BJ (cell line): ENCODE results near the gene C22orf23. TPM values are rescaled to one million over a fixed set of nuclear protein-coding genes. Genes with fewer than 3 reads are reported as not detected.
"Not testable (repeated sequence)": the region's sequence is repeated elsewhere in the genome, so short reads cannot be mapped to it uniquely, and the experiment has no call there.

Source experiments
- CTCF ChIA-PET: fragments of 350-600 bp; formaldehyde crosslinking; extraction: SDS; loops from one replicate; lab custom pipeline; 2021; ENCODE audit warnings: antibody characterized with exemption, inconsistent platforms; lab: Yijun Ruan, JAX
- POLR2A ChIA-PET: fragments of 300-600 bp; sonication (Branson Sonifier 250); formaldehyde crosslinking; extraction: SDS; loops from one replicate; lab custom pipeline; 2021; ENCODE audit warnings: antibody characterized with exemption; lab: Charles Lee
- DNase-seq: peaks from one replicate; pipeline ENCODE4 v3.0.0-alpha.2; 2011; ENCODE audit warnings: low read depth
- H3K27me3 ChIP-seq: 2 replicates; pipeline ENCODE4 v1.6.0; 2011; ENCODE audit warnings: low read length; ENCODE audit not compliant: control insufficient read depth, insufficient read depth
- H3K36me3 ChIP-seq: 2 replicates; pipeline ENCODE4 v1.5.1; 2011; ENCODE audit warnings: low read length; ENCODE audit not compliant: control insufficient read depth, insufficient read depth
- H3K4me3 ChIP-seq: 2 replicates; pipeline ENCODE4 v1.5.1; 2011; ENCODE audit warnings: low read depth, mild to moderate bottlenecking, control low read depth, low read length
- CTCF ChIP-seq: IDR thresholded peaks from 2 replicates; pipeline ENCODE4 v1.5.1; 2011; ENCODE audit warnings: low read depth, mild to moderate bottlenecking, control low read depth, inconsistent platforms, low read length, moderate library complexity; ENCODE audit not compliant: insufficient read depth
- polyA plus RNA-seq: library from polyadenylated mRNA; depleted of rRNA; stranded (reverse); fragments of >200 nt; gene quantifications from 2 replicates; pipeline ENCODE4 v1.2.3, GENCODE V29; 2011

The C22orf23 gene
- polyA plus RNA-seq, 1 experiment, result 0.38 TPM

- DNase-seq, result no peak
- POLR2A ChIA-PET, result interaction anchor here (0.5 to 0.7 kb wide), 2 partner anchors 76 to 147 kb away, joined by 4 to 16 read pairs; partner anchors contain the start of gene GCAT
- peak overlapping the region; percentile 100; the same call in 1 of the 2 replicates for H3K4me3 ChIP-seq
- no peaks in the 10 kb centered on the region for H3K27me3 ChIP-seq
- no peak for TF ChIP-seq CTCF
- peaks cover 10% of the 10 kb centered on the region for H3K36me3 ChIP-seq
- CTCF ChIA-PET, result interaction anchor here (1.0 to 2.9 kb wide), 6 partner anchors 10 to 138 kb away, joined by 3 to 14 read pairs (median 6); no protein-coding TSS in a partner anchor
These were observed 1.3 kb upstream of the C22orf23 start for GRCh38 chr22:37954686-37955085.

GRCh38 chr22:37953062-37953436 is 352 bp downstream of the C22orf23 start:
- peaks cover 8% of the 10 kb centered on the region for H3K36me3 ChIP-seq
- DNase-seq, result no peak
- CTCF ChIA-PET, result interaction anchor here (0.7 to 2.9 kb wide), 8 partner anchors 12 to 508 kb away, joined by 3 to 14 read pairs (median 4); no protein-coding TSS in a partner anchor
- TF ChIP-seq CTCF, result no peak
- POLR2A ChIA-PET, result interaction anchor here (0.6 kb wide), 2 partner anchors 45 to 47 kb away, joined by 4 to 5 read pairs; partner anchors contain the start of gene MICALL1
- H3K27me3 ChIP-seq, result no peaks in the 10 kb centered on the region
- peak overlapping the region; percentile 100 for H3K4me3 ChIP-seq

- POLR2A ChIA-PET, H3K36me3 ChIP-seq, H3K27me3 ChIP-seq, DNase-seq: not testable (repeated sequence)
- CTCF ChIA-PET, result interaction anchor here (1.0 to 2.9 kb wide), 4 partner anchors 12 to 137 kb away, joined by 3 to 14 read pairs (median 6); no protein-coding TSS in a partner anchor
- peak overlapping the region; percentile 100 for H3K4me3 ChIP-seq
These were observed 772 bp downstream of the C22orf23 start for GRCh38 chr22:37952629-37953028.

- TF ChIP-seq CTCF, result no peak
- no peak for DNase-seq
- Histone ChIP-seq H3K36me3 (no peaks in the 10 kb centered on the region), H3K4me3 (no peak overlapping the region), H3K27me3 (no peaks in the 10 kb centered on the region)
- CTCF ChIA-PET, result no interaction called here
- POLR2A ChIA-PET, result interaction anchor here (0.6 kb wide), 1 partner anchor 11 kb away, joined by 9 read pairs; no protein-coding TSS in a partner anchor
These were observed 2.1 kb downstream of the C22orf23 start for GRCh38 chr22:37951305-37951704.

- H3K27me3 ChIP-seq, H3K36me3 ChIP-seq, H3K4me3 ChIP-seq, DNase-seq: not testable (repeated sequence)
- ChIA-PET CTCF (interaction anchor here (0.9 to 1.6 kb wide), 3 partner anchors 13 to 84 kb away, joined by 3 to 7 read pairs (median 4); no protein-coding TSS in a partner anchor), POLR2A (interaction anchor here (0.5 kb wide), 1 partner anchor 855 kb away, joined by 8 read pairs; no protein-coding TSS in a partner anchor)
These were observed 6.1 kb downstream of the C22orf23 start for GRCh38 chr22:37947142-37947795.

GRCh38 chr22:37944423-37944822 is 9.0 kb downstream of the C22orf23 start:
- peaks cover 24% of the 10 kb centered on the region for H3K36me3 ChIP-seq
- CTCF ChIA-PET, result interaction anchor here (1.8 kb wide), 1 partner anchor 11 kb away, joined by 7 read pairs; no protein-coding TSS in a partner anchor
- POLR2A ChIA-PET, H3K4me3 ChIP-seq, H3K27me3 ChIP-seq, DNase-seq: not testable (repeated sequence)
